Panc1 (cell line): ENCODE results near the gene STOX2.

ENCODE experiments used
- CTCF ChIP-seq: fragments of 450-650 bp; IDR thresholded peaks from 2 replicates; pipeline ENCODE4 v1.5.1; 2017; ENCODE audit warnings: mild to moderate bottlenecking
- POLR2AphosphoS5 ChIP-seq: IDR thresholded peaks from 2 replicates; pipeline ENCODE4 v1.6.1; 2012; ENCODE audit warnings: mild to moderate bottlenecking, low read depth, low read length, moderate library complexity
- REST ChIP-seq, 2 experiments: IDR thresholded peaks; 2 replicates each; pipeline ENCODE4 v1.6.1; 2011 to 2012; ENCODE audit warnings: low read depth in 2 of 2, control low read depth in 1 of 2, low read length in 1 of 2, mild to moderate bottlenecking in 1 of 2, moderate library complexity in 1 of 2; ENCODE audit not compliant: insufficient read depth in 1 of 2
- SIN3A ChIP-seq: IDR thresholded peaks from 2 replicates; pipeline ENCODE4 v1.6.1; 2012; ENCODE audit warnings: low read depth, mild to moderate bottlenecking, low read length, moderate library complexity, borderline replicate concordance; ENCODE audit not compliant: insufficient read depth
- TCF7L2 ChIP-seq: IDR thresholded peaks from 2 replicates; pipeline ENCODE4 v1.6.1; 2011; ENCODE audit warnings: mild to moderate bottlenecking, low read depth, low read length, inconsistent platforms

- TF ChIP-seq SIN3A (no peak), CTCF (no peak), REST (IDR thresholded peaks at IDR 0.05; ENCODE audit: insufficient read depth in 1 of 2, low read depth in 2 of 2, low read length in 1 of 2) (no peak), POLR2AphosphoS5 (no peak), TCF7L2 (no peak)
Observed at GRCh38 chr4:183941964-183942363, 36.9 kb downstream of the STOX2 start.
